GM19023 (cell line): ENCODE measurements around the gene SLC37A1.
A peak's percentile ranks its signal among the peaks of the same experiment; 100 is the strongest.
"Not testable (repeated sequence)": the region's sequence is repeated elsewhere in the genome, so short reads cannot be mapped to it uniquely, and the experiment has no call there.

Source experiments
- ATAC-seq: cut with Tn5 transposase; IDR thresholded peaks from one replicate; pipeline ENCODE4 v1.9.1; 2021; ENCODE audit warnings: mild to moderate bottlenecking, moderate library complexity; ENCODE audit not compliant: unreplicated experiment

SLC37A1 gene

DNA sequence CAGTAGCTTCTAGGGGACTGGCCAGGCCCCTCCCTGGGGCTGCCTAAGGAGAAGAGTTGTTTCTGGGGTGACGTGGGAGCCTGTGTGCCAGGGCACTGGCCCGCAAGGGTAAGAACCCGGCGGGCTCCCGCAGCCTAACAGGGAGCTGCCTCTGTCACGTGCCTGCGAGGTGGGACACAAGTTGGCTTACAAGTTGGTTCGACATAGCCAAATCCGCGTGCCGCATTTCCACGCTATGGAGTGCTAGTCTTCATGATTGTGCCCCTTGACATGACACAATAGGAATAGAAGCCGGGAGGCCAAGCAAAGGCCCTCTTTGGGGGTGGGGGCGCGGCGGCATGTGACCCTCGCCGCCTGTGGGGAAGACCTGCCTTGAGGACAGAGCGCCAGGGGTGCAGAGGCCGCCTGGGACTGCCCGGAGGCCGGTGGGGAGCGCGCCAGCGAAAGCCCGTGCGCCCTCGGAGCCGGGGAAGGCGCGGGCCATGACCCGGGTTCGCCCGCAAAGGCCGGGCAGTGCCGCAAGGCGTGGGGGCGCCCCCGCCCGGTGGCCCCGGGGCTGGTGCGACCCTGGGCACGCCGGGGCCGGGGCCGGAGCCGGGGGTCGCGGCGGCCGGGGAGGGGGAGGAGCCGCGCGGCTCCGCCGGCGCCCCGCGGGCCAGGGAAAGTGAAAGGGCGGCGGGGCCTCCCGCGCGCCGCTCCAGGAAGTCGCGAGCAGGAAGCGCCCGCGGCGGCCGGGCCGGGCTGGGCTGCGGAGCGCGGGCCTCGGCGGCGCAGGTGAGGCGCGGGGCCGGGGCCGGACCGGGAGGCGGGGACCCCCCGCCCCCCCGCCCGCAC is at the start of gene SLC37A1:
TSS of gene SLC37A1 (plus strand) at position 702 of the 834 bp plus-strand sequence. CDS start 4,603 bp downstream, outside the sequence.
- peak; percentile 56 for ATAC-seq

- no peak for ATAC-seq
These were observed 49.7 kb upstream of the SLC37A1 start for GRCh38 chr21:42463861-42464515.

GRCh38 chr21:42465008-42465802 is 48.4 kb upstream of the SLC37A1 start:
- ATAC-seq: no peak

DNA sequence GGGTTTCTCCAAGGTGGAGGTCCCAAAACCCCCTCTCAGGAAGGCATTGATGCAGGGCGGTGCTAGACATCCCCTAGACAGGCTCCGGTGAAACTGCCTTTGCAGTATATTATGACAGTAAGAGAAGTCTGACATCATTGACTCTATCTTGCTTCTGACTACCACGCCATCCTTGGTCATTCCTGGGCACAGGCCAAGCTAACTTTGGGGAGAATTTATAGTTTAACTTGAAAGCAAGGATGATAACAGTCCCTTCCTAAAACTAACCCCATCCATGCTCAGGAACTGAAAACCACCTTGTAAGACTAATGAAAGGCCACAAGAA is 47.9 kb upstream of the SLC37A1 start:
- no peak for ATAC-seq

GRCh38 chr21:42466700-42467099 is 47.0 kb upstream of the SLC37A1 start:
- no peak for ATAC-seq

DNA sequence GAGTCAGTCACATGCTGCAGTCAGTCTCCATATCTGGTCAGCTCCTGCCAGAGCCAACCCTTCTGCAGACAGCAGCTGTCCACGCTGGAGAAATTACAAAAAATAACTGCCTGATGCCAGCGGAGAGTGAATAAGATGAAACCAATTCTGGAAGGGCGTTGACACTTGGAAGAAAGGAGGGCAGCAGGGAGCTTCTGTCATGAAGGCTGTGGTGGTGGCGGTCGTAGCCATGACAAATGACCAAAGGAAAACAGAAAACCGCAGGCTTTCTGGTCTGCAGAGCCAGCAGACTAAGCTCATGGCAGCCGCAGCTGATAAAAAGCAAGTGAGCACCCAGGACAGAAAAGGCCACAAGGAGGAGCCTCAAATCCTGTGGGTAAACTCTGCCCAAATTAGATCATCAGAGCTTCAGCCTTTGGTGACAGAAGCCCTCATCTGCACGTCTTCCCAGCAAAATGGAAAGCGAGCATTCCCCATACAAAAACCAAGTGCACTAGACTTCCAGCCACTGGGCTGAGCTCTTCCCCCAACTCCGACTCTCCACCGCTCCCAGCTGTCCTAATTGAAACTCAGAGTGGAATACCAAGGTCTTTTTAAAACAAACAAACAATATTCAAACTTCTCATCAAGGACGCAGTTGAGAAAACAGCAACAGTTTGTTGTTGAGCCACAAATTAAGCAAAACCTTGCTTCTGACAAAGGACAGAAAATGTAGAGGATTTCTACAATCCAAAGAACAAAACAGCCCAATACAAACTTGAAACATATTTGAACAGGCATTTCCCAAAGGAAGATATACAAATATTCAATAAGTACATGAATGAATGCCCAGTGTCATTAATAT is 46.3 kb upstream of the SLC37A1 start:
- no peak for ATAC-seq

DNA sequence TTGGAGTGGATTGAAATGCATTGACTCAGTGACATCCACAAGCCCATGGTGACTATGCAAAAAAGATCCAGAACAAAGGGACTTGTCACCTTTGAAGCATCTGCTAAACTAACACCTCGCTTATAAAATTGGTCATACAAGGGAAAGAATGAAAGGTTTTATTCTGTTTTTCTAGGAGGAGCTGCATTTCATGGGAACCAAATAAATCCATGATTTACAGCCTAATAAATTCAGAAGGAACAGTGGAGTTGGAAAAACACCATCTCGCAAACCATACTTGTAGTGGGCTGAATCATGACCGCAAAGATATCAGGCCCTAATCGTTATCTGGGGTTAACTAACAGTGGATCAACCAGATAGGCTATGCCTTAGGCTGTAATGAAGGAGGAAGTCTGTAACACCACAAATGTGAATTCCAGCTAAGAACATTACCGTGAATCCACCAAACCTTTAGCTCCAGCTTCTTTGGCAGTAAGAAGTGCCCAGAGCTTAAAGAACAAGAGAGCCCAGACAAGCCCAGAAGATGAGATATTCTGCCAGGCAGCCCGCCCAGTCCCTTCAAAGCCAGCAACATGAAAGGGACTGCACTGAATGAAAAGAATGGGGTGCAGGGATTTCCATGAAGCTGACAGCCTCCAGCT is 45.0 kb upstream of the SLC37A1 start:
- ATAC-seq: no peak

GRCh38 chr21:42469272-42469671 is 44.4 kb upstream of the SLC37A1 start:
- no peak for ATAC-seq

GRCh38 chr21:42469726-42470125 is 43.9 kb upstream of the SLC37A1 start:
- not testable (repeated sequence) for ATAC-seq

GRCh38 chr21:42471206-42471605 is 42.4 kb upstream of the SLC37A1 start:
- ATAC-seq: no peak

DNA sequence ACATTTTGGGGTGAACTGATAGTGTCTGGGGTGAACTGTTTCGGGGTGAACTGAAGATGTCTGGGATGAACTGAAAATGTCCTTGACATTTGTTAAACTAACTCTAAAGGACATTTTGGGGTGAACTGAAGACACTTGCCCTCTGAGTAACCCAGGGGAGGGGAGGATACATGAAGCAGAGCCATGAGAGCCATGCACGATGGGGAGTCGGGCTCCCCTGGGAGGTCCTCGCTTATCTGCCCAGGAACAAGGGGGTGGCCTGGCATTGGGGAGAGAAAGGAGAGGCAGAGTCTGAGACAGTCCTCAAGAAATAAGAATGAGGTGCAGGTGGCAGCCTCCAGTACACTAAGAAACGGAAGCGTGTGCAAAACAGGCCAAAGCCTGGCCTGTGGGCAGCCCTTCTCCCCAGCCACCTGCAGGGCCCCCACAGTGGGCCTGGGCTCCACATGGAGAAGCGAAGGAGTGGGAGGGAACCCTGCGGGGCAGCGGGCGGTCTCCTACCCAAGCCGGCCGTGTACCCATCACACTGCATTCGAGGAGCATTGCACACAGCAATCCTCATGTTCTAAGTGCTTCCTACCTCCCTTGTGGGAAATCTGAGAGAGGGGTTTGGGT is 41.8 kb upstream of the SLC37A1 start:
- ATAC-seq: no peak

DNA sequence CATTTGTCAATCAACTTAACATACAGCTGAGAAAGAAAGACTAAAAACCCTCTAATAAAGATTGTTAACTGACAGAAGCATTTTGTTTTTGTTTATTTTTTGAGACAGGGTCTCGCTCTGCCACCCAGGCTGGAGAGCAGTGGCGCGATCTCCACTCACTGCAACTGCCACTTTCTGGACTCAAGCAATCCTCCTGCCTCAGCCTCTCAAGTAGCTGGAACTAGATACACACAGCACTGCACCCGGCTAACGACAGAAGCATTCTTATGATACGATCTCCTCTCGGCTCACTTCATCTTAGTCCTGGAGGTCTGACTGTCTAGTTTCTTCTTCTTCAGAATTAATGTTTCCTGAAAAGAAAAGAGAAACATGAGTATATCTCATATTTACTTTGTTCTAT is 41.1 kb upstream of the SLC37A1 start:
- no peak for ATAC-seq

DNA sequence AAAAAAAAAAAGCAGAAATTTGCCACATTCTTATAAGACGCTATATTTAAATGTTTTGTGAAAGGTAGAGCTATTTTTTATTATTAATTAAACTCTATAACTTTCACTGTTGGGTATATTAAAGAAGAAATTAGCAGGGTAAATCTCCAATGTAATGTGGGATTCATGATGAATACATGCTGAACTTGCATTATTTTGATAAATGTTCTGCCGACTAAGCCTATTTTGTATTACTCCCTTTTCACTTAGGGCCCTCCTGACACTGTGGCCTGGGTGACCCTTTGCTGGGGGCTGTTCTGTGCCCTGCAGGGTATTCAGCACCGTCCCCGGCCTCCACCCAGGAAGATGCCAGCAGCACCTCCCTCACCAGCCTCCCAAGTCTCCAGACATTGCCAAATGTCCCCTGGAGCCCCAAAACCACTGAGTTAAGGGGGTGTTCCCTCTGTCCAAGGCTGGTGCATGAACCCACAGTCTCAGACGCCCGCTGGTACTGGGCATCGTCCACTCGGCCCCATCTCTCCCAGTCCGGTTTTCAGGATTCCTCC is 40.1 kb upstream of the SLC37A1 start:
- no peak for ATAC-seq

DNA sequence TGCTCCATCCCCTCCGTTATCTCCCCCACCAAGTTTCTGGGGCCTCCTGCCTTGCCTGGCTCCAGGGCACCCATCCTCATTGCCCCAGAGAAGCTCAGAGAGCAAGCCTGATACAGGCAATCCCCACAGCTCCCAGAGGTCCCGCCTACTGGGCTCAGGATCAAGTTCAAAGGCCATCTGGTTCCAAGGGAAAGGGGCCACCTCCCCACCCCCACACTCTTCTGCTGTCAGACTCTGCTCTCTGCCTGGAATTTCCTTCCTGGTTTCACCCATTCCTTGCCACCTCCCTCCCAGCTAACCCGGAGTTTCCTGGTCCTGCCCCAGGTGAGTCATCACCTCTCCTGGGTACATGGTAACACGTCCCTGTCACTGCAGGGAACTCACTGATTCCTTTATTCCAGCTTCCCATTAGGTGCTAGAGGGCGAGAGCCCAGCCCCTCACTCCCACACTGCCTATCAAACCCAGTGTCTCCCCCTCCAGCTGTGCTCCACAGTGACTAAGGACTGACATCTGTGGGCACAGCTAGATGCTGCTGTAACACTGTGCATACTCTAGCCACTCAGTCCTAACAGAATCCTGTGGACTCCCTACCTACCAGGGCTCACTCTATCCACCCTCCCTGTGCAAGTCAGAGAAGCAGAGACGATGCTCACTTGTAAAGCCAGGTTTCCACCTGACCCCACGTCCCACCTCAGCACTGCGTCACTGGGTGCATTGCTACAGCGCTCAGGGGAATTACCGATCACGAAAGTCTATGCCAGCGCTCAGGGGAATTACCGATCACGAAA is 39.4 kb upstream of the SLC37A1 start:
- peak; percentile 47 for ATAC-seq

DNA sequence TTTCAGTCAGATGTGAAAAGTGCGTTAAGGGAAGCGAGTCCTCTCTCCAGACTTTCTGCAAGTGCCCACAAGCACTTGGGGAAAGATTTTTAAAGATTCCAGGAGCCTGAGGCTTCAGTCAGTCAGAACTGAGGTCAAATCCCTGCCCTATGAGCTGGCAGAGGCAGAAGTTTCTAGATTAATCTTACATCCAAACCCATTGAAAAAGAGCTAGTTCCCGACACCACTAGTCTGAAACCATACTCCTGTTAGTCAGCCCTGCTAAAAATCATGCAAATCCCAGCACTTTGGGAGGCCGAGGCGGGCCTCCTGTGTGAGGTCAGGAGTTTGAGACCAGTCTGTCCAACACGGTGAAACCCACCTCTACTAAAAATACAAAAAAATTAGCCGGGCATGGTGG is 38.6 kb upstream of the SLC37A1 start:
- ATAC-seq: no peak

- ATAC-seq: no peak
These were observed 37.9 kb upstream of the SLC37A1 start for GRCh38 chr21:42475526-42476387.

DNA sequence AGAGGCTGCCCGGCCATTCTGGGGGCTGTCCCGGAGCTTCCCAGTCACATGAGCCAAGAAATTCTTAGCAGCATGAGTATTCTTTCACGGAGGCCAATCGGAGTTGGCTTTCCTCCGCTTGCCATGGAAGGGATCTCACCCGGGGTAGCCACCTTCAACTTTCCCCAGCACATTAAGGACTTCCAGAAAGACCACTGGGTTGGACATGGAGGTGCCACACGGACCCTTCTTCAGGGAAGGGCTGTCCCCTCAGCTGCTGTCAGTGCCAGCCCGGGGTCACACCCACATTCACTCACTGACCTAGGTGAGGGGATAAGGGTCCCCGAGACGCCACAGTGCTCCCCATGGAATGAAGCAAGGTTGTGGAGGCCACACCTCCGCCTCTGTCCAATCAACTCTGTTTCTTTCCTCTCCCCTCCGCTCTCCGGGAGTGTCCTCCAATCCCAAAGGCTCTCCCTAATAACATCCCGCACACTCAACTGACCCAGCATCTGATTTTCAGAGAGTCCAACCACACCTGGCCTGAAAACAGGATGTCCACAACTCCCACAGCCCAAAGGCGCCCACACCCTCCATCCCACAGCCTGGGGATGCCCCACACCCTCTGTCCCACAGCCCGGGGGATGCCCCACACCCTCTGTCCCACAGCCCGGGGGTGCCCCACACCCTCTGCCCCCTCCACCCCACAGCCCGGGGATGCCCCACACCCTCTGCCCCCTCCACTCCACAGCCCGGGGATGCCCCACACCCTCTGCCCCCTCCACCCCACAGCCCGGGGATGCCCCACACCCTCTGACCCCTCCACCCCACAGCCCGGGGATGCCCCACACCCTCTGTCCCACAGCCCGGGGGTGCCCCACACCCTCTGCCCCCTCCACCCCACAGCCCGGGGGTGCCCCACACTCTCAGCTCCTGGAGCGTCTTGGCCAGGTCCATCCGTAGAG is 37.0 kb upstream of the SLC37A1 start:
- no peak for ATAC-seq
